ENCODE measurements around the gene SLC35F6.
"Not testable (repeated sequence)": the region's sequence is repeated elsewhere in the genome, so short reads cannot be mapped to it uniquely, and the experiment has no call there.

Gene SLC35F6

GRCh38 chr2:26756337-26756736 lies 7.7 kb upstream of the SLC35F6 start:
- DNase-seq (ENCODE audit: low spot score), result no peak

- DNase-seq (ENCODE audit: low spot score), result peak; percentile 61
Observed at GRCh38 chr2:26757873-26758789, 6.0 kb upstream of the SLC35F6 start.

- no peak for DNase-seq (ENCODE audit: low spot score)
Observed at GRCh38 chr2:26758790-26759321, 5.2 kb upstream of the SLC35F6 start.

- no peak for DNase-seq (ENCODE audit: low spot score)
Observed at GRCh38 chr2:26759845-26760244, 4.2 kb upstream of the SLC35F6 start.

- not testable (repeated sequence) for DNase-seq (ENCODE audit: low spot score)
Observed at GRCh38 chr2:26760991-26761390, 3.1 kb upstream of the SLC35F6 start.

- DNase-seq (ENCODE audit: low spot score), result no peak
Observed at GRCh38 chr2:26763019-26763418, 1.1 kb upstream of the SLC35F6 start.

- peak; percentile 15 for DNase-seq (ENCODE audit: low spot score)
Observed at GRCh38 chr2:26764906-26765305, 822 bp downstream of the SLC35F6 start.

GRCh38 chr2:26765475-26766200 lies 1.6 kb downstream of the SLC35F6 start:
- DNase-seq (ENCODE audit: low spot score), result no peak

GRCh38 chr2:26767129-26767528 lies 3.0 kb downstream of the SLC35F6 start:
- no peak for DNase-seq (ENCODE audit: low spot score)

GRCh38 chr2:26767894-26768487 lies 3.9 kb downstream of the SLC35F6 start:
- DNase-seq (ENCODE audit: low spot score), result peak; percentile 28

- no peak for DNase-seq (ENCODE audit: low spot score)
Observed at GRCh38 chr2:26768759-26769088, 4.6 kb downstream of the SLC35F6 start.

GRCh38 chr2:26769089-26769761 lies 5.1 kb downstream of the SLC35F6 start:
- no peak for DNase-seq (ENCODE audit: low spot score)

- peak; percentile 58 for DNase-seq (ENCODE audit: low spot score)
Observed at GRCh38 chr2:26770986-26771586, 7.0 kb downstream of the SLC35F6 start.

- peak; percentile 90 for DNase-seq (ENCODE audit: low spot score)
Observed at GRCh38 chr2:26772064-26773001, 8.2 kb downstream of the SLC35F6 start.

GRCh38 chr2:26776195-26776800 lies 12.2 kb downstream of the SLC35F6 start:
- DNase-seq (ENCODE audit: low spot score), result no peak

GRCh38 chr2:26778098-26778497 lies 14.0 kb downstream of the SLC35F6 start:
- DNase-seq (ENCODE audit: low spot score), result peak; percentile 73

GRCh38 chr2:26778507-26778906 lies 14.4 kb downstream of the SLC35F6 start:
- DNase-seq (ENCODE audit: low spot score), result no peak

GRCh38 chr2:26780203-26780760 lies 16.2 kb downstream of the SLC35F6 start:
- DNase-seq (ENCODE audit: low spot score), result no peak

- DNase-seq (ENCODE audit: low spot score), result no peak
Observed at GRCh38 chr2:26782876-26783704, 19.0 kb downstream of the SLC35F6 start.

Data from cerebellar cortex (tissue), 1 donor.